Bronchial epithelial cell (primary cell): ENCODE results near the gene GPR180. TPM values are rescaled to one million over a fixed set of nuclear protein-coding genes. Genes with fewer than 3 reads are reported as not detected.

Experiments
- DNase-seq: peaks from one replicate; pipeline ENCODE4 v3.0.0-alpha.2; 2010; ENCODE audit warnings: low read depth
- FAIRE-seq: peaks from 2 replicates; lab custom pipeline; 2011; peaks lifted over from hg19 to GRCh38; lab: Jason Lieb, UNC
- H3K27me3 ChIP-seq: 2 replicates; pipeline ENCODE4 v1.5.1; 2011; ENCODE audit warnings: low read length; ENCODE audit not compliant: control insufficient read depth, insufficient read depth
- H3K36me3 ChIP-seq: 2 replicates; pipeline ENCODE4 v1.5.1; 2011; ENCODE audit warnings: low read length; ENCODE audit not compliant: control insufficient read depth, insufficient read depth
- H3K4me3 ChIP-seq: 2 replicates; pipeline ENCODE4 v1.5.1; 2011; ENCODE audit warnings: mild to moderate bottlenecking, low read depth, low read length, control low read depth
- CTCF ChIP-seq: IDR thresholded peaks from 2 replicates; pipeline ENCODE4 v1.5.1; 2011; ENCODE audit warnings: mild to moderate bottlenecking, moderate library complexity, low read length, control low read depth, inconsistent platforms; ENCODE audit not compliant: insufficient read depth, severe bottlenecking
- total RNA-seq: library from RNA; depleted of rRNA; stranded (reverse); fragments of >200 nt; gene quantifications from 2 replicates; pipeline ENCODE4 v1.2.1, GENCODE V29; 2014

The GPR180 gene
- total RNA-seq, 1 donor from 2014 or later = 12.4 TPM

GRCh38 chr13:94557684-94558235 lies 43.9 kb upstream of the GPR180 start:
- H3K36me3 ChIP-seq = peaks cover under 1% of the 10 kb centered on the region
- H3K27me3 ChIP-seq = no peaks in the 10 kb centered on the region
- DNase-seq = no peak
- TF ChIP-seq CTCF = no peak
- no peak overlapping the region for H3K4me3 ChIP-seq
- no peak for FAIRE-seq

- H3K4me3 ChIP-seq = no peak overlapping the region
- no peak for TF ChIP-seq CTCF
- peaks cover 2% of the 10 kb centered on the region for H3K36me3 ChIP-seq
- FAIRE-seq (no peak), DNase-seq (no peak)
- H3K27me3 ChIP-seq = no peaks in the 10 kb centered on the region
Observed at GRCh38 chr13:94558716-94559115, 42.9 kb upstream of the GPR180 start.

GRCh38 chr13:94559222-94559795 lies 42.3 kb upstream of the GPR180 start:
- Histone ChIP-seq H3K27me3 (no peaks in the 10 kb centered on the region), H3K36me3 (peaks cover 2% of the 10 kb centered on the region), H3K4me3 (no peak overlapping the region)
- no peak for TF ChIP-seq CTCF
- no peak for DNase-seq
- no peak for FAIRE-seq

GRCh38 chr13:94560116-94560515 lies 41.5 kb upstream of the GPR180 start:
- TF ChIP-seq CTCF = no peak
- H3K27me3 ChIP-seq = no peaks in the 10 kb centered on the region
- FAIRE-seq (no peak), DNase-seq (no peak)
- no peak overlapping the region for H3K4me3 ChIP-seq
- peaks cover 2% of the 10 kb centered on the region for H3K36me3 ChIP-seq

GRCh38 chr13:94561126-94561525 lies 40.5 kb upstream of the GPR180 start:
- no peak for DNase-seq
- Histone ChIP-seq H3K36me3 (peaks cover 2% of the 10 kb centered on the region), H3K4me3 (no peak overlapping the region), H3K27me3 (no peaks in the 10 kb centered on the region)
- TF ChIP-seq CTCF = no peak
- FAIRE-seq = no peak

GRCh38 chr13:94567581-94567980 lies 34.1 kb upstream of the GPR180 start:
- DNase-seq (no peak), FAIRE-seq (no peak)
- H3K27me3 ChIP-seq = no peaks in the 10 kb centered on the region
- H3K36me3 ChIP-seq = peaks cover 4% of the 10 kb centered on the region
- TF ChIP-seq CTCF = no peak
- H3K4me3 ChIP-seq = no peak overlapping the region
